GDM1 (cell line): ENCODE data around the gene CAMK1D.

ENCODE experiments used
- DNase-seq: peaks from one replicate; lab custom pipeline; 2025; lab: John Stamatoyannopoulos, UW

The CAMK1D gene

GRCh38 chr10:12561307-12561706 is 212.0 kb downstream of the CAMK1D start:
- no peak for DNase-seq

GRCh38 chr10:12561720-12562119 is 212.4 kb downstream of the CAMK1D start:
- DNase-seq, result no peak

- no peak for DNase-seq
Observed at GRCh38 chr10:12563489-12563888, 214.1 kb downstream of the CAMK1D start.

GRCh38 chr10:12564173-12564572 is 214.8 kb downstream of the CAMK1D start:
- DNase-seq, result no peak

DNA sequence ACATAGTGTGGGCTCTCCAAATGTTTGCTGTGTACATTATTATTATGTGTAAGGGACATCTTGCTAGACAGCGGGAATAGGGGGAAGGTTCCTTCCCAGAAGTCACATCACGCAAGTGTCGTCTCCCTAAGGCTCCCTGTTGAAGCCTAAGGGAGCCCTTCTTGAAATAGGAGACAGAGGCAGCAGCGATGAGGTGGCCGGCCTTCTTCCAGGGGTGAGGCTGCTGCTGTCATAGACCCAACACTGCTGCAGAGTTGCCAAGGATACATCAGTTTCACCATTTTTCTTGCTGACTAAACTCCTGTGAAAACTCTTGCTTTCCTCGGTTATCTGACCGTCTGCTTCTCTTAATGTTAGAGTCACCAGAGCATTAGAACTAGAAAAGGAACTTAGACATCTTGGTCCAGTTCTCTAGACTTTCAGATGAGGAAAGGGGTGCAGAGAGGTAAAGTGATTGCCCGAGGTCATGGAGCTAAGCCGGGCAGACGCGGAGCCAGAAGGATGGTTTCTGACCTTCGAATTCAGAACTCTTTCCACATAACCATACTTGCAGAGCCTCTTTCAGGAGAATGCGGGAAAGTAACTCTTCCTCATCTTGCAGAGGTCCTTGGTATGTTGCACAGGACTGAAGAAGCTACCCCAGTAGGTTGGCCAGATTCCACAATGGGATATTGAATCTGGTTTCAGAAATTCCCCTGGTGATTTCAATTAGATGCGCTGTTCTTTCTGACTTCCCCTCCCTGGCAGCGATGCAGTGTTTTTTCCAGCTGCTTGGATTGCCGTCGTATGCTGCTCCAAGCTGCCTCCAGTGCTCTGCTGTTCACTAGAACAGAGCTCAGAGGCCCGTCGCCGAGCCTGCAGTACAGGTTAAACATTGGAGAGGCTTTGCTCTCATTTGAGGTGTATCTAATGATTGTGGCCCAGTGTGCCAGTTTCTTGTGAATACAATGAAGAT is 217.1 kb downstream of the CAMK1D start:
- DNase-seq, result no peak

- DNase-seq, result no peak
Observed at GRCh38 chr10:12568391-12569009, 219.2 kb downstream of the CAMK1D start.

GRCh38 chr10:12572281-12572680 is 222.9 kb downstream of the CAMK1D start:
- no peak for DNase-seq

- DNase-seq, result no peak
Observed at GRCh38 chr10:12577610-12578009, 228.3 kb downstream of the CAMK1D start.

- DNase-seq, result no peak
Observed at GRCh38 chr10:12579954-12580858, 230.9 kb downstream of the CAMK1D start.

DNA sequence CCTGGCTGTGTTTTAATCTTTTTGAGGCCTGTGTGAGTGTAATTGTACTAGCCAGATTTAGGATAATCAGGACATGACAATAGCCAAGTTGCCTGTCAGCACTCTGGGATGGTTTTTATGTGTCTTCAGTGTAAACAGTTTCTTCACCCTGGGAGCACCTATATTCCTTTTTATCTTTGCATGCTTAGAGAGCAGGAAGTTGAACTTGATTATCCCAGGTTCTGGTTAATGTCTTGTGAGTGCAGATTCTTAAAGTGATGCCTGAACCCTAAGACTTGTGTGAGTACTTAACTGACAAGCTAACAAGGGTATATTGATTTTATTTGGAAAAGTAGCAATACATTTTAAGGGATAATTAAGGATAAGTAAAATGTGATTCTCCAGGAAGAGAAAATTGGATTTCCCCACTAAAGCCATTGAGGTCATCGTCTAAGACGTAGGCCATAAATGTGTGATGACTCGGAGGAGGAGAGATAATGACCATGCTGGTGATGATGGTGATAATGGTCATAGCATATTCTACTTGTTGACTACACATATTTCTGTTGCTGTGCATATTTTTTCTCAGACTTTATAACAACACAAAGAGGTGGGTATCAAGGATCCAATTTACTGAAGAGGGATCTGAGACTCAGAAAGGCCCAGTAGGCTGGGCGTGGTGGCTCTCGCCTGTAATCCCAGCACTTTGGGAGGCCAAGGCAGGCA is 234.7 kb downstream of the CAMK1D start:
- DNase-seq, result no peak

DNA sequence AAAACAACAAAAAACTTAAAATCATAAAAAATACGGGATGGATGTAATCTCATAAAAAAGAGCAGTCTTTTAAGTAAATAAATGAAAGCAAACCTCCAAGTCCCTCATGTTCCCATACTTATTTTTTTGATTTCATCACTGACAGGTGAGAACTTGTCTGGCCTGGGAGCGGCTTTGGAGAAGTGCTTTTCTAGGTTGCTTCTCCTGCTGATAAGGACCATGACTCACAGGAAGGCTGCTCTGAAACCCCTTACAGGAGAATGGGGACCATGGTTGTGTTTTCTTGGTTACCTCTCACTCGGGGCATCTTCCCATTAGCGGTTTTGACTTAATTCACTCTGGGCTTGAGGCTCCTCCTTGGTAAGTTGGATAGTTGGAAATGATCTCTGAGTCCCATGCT is 237.4 kb downstream of the CAMK1D start:
- DNase-seq, result no peak

DNA sequence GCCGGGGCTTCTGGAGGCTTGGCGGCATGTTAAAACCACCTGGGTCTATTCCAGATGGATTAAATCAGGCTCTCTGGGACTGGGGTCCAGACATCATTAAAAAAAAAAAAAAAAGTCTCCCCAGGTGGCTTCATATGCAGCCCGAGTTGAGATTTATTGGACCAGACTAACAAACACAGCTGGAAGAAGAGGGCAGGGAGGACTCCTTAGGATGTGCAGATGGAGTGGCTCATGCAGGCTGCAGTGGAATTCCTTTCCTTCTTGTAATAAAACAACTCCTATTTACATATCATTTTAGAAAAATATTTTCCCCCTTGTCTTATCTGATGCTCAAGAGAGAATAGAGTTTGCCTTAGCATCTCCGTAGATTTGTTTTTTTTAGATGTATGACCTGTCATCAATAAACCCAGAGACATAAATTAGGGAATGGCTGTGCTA is 238.1 kb downstream of the CAMK1D start:
- no peak for DNase-seq

DNA sequence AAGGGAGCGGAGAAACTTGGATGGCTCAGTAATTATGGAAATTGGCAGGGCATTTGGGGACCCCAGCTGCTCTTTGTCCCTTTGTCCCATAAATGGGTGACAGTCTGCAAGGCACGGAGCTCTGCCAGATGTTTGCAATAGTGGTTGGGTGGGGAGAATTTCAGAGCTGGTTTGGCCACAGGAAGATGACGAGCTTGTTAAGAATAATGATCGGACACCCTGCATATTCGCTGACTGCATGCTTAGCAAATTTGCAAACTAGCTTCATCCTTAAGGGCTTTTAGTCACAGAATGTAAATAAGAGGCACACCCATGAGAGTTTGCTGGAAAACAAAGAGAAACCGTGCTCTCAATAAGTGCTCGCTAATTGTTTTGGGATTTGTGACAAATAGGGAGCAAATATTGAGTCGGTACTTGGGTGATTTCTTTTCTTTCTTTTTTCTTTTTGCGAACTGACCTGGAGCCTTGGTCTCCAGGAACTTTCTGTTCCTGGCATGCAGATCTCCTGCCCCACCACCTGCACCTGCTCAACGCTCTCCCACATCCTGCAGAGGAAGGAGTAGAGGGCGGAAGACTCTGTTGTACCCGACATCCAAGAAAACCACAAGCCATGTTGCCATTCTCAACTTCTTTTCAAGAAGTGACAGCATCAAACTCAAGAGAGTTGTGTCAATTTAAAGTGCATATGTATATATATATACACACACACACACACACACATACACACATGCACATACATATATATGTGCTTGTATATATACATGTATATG is 238.9 kb downstream of the CAMK1D start:
- DNase-seq, result peak; percentile 17

DNA sequence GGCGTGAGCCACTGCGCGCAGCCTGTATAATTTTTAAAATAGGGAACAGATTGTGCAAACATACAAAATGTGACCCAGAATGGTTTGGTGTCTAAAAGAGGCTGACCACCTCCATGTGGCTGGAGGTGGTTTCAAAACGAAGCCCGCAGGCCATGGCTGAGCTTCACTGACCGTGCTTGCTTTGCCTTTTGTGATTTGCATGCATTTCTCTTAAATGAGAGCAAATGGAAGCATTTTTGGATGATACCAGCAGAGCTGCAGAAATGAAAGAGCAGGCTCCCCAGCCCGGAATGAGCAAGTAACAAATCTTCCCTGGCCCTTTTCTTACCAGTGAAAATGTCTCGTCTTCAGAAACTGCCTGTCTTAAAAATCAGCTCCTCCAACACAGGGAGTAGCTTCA is 239.9 kb downstream of the CAMK1D start:
- DNase-seq, result no peak

DNA sequence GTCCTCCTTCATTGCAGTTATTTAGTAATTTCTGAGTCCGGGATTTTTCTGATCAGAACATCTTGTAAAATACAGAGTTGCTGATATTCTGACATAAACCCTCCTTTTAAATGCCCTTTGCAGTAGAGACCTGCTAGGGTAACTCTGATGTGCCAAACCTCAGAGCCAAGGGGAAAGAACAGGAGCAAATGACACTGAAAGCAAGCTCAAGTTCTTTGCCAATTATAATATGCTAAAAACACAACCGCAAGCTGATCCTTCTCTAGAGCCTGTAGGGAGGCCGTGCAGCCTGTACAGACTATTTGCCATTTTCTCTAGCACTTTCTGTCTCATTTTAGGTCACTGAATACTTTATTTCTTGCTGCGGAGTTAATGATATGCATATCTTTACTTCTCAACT is 240.4 kb downstream of the CAMK1D start:
- no peak for DNase-seq

- no peak for DNase-seq
Observed at GRCh38 chr10:12590675-12591659, 241.6 kb downstream of the CAMK1D start.

DNA sequence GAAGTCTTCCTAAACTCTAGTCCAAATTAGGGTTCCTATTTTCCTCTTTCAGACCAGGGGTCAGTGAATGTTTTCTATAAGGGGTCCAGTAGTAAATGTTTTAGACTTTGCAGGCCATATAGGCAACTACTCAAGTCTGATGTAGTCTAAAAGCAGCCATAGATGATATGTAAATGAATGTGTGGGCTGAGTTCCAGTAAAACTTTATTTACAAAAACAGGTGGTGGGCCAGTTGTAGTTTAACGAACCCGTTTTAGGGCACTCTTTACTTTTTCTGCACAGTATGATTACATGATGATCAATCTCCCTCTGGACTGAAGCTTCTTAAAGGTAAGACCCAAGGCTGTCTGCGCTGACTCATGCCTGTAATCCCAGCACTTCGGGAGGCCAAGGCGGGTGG is 243.6 kb downstream of the CAMK1D start:
- DNase-seq, result no peak

DNA sequence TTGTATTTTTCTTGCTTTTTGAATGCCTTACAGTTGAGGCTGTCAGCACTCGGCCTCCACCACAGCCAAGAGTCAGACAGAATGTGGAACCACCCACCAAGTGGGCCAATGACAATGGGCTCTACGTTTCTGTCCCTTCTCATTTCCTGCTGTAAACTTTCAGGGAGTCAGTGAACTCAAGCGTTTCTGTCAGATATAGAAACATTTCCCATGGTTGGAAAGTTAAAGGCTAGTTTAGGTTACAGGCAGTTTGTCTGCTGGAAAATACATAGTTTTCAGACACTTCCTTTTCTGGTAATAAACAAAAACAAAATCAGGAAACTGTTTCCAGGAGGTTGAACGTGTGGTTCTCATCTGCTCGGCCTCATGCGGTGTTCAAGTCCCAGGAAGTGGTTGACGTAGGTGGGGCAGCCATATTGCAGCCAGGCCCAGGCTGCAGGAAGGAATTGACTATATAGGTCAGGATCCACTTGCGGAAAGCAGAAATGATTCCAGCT is 245.1 kb downstream of the CAMK1D start:
- no peak for DNase-seq

GRCh38 chr10:12595936-12596576 is 246.7 kb downstream of the CAMK1D start:
- no peak for DNase-seq
